SK-N-SH treated with all-trans-retinoic acid at 6 μM for 48 hours (cell line): ENCODE data around the gene LHFPL2.
A peak's percentile ranks its signal among the peaks of the same experiment; 100 is the strongest.

Experiments used
- ATAC-seq: fragments of 200-7000 bp; cut with Tn5 transposase; 3 replicates; pipeline ENCODE4 v1.9.1; 2020; ENCODE audit warnings: mild to moderate bottlenecking, moderate library complexity
- ARNTL ChIP-seq: fragments of 450-650 bp; formaldehyde crosslinking; IDR thresholded peaks from 2 replicates; pipeline ENCODE4 v1.5.0; 2020; ENCODE audit warnings: low read depth, mild to moderate bottlenecking, moderate library complexity, borderline replicate concordance
- BACH2 ChIP-seq: fragments of 250-450 bp; sonication (Bioruptor Pico); IDR thresholded peaks from 2 replicates; pipeline ENCODE4 v1.9.0; 2021; ENCODE audit warnings: mild to moderate bottlenecking, borderline replicate concordance
- CREB5 ChIP-seq: fragments of 250-450 bp; sonication (Bioruptor Pico); IDR thresholded peaks from 2 replicates; pipeline ENCODE4 v1.5.1; 2020; ENCODE audit warnings: low read depth, mild to moderate bottlenecking, moderate library complexity
- CSDC2 ChIP-seq: fragments of 250-450 bp; sonication (Bioruptor Pico); IDR thresholded peaks from 2 replicates; pipeline ENCODE4 v1.5.0; 2020; ENCODE audit warnings: mild to moderate bottlenecking, moderate library complexity
- CSRNP3 ChIP-seq: fragments of 250-450 bp; sonication (Bioruptor Pico); IDR thresholded peaks from 2 replicates; pipeline ENCODE4 v1.5.1; 2021; ENCODE audit warnings: mild to moderate bottlenecking, moderate library complexity
- ESRRG ChIP-seq: fragments of 250-450 bp; sonication (Bioruptor Pico); IDR thresholded peaks from 2 replicates; pipeline ENCODE4 v1.6.1; 2021; ENCODE audit warnings: mild to moderate bottlenecking
- GLIS3 ChIP-seq: fragments of 250-450 bp; sonication (Bioruptor Pico); IDR thresholded peaks from 2 replicates; pipeline ENCODE4 v1.5.0; 2020; ENCODE audit warnings: mild to moderate bottlenecking, moderate library complexity
- ISL1 ChIP-seq: fragments of 250-450 bp; sonication (Bioruptor Pico); IDR thresholded peaks from 2 replicates; pipeline ENCODE4 v2.1.2; 2022; ENCODE audit warnings: mild to moderate bottlenecking, moderate library complexity
- OSR1 ChIP-seq: fragments of 250-450 bp; sonication (Bioruptor Pico); IDR thresholded peaks from 2 replicates; pipeline ENCODE4 v1.8.0; 2022; ENCODE audit warnings: moderate library complexity, mild to moderate bottlenecking, inconsistent platforms
- PATZ1 ChIP-seq: fragments of 250-450 bp; sonication (Bioruptor Pico); IDR thresholded peaks from 2 replicates; pipeline ENCODE4 v1.8.0; 2020; ENCODE audit warnings: mild to moderate bottlenecking, moderate library complexity, borderline replicate concordance
- POU6F1 ChIP-seq: fragments of 250-450 bp; sonication (Bioruptor Pico); IDR thresholded peaks from 2 replicates; pipeline ENCODE4 v1.8.0; 2021; ENCODE audit warnings: low read depth, mild to moderate bottlenecking, moderate library complexity, borderline replicate concordance
- PPARA ChIP-seq: fragments of 250-450 bp; sonication (Bioruptor Pico); IDR thresholded peaks from 2 replicates; pipeline ENCODE4 v1.5.0; 2020; ENCODE audit warnings: mild to moderate bottlenecking, borderline replicate concordance
- RARB ChIP-seq: fragments of 250-450 bp; sonication (Bioruptor Pico); IDR thresholded peaks from 2 replicates; pipeline ENCODE4 v1.8.0; 2021; ENCODE audit warnings: mild to moderate bottlenecking, moderate library complexity
- SNAI2 ChIP-seq: fragments of 250-450 bp; sonication (Bioruptor Pico); IDR thresholded peaks from 2 replicates; pipeline ENCODE4 v1.5.0; 2020; ENCODE audit warnings: mild to moderate bottlenecking, moderate library complexity
- TCF4 ChIP-seq: fragments of 250-450 bp; sonication (Bioruptor Pico); IDR thresholded peaks from 2 replicates; pipeline ENCODE4 v1.8.0; 2021; ENCODE audit warnings: mild to moderate bottlenecking, moderate library complexity, borderline replicate concordance
- TOX ChIP-seq: fragments of 250-450 bp; sonication (Bioruptor Pico); IDR thresholded peaks from 2 replicates; pipeline ENCODE4 v1.8.0; 2021; ENCODE audit warnings: mild to moderate bottlenecking, moderate library complexity, borderline replicate concordance
- TSHZ2 ChIP-seq: fragments of 250-450 bp; sonication (Bioruptor Pico); IDR thresholded peaks from 2 replicates; pipeline ENCODE4 v1.5.0; 2020; ENCODE audit warnings: mild to moderate bottlenecking, moderate library complexity
- ZC3H10 ChIP-seq: fragments of 250-450 bp; sonication (Bioruptor Pico); IDR thresholded peaks from 2 replicates; pipeline ENCODE4 v1.5.1; 2021; ENCODE audit warnings: mild to moderate bottlenecking, moderate library complexity
- ZFP3 ChIP-seq: fragments of 250-450 bp; sonication (Bioruptor Pico); IDR thresholded peaks from 2 replicates; pipeline ENCODE4 v1.5.0; 2020; ENCODE audit warnings: mild to moderate bottlenecking, moderate library complexity
- ZFP30 ChIP-seq: fragments of 450-650 bp; formaldehyde crosslinking; IDR thresholded peaks from 2 replicates; pipeline ENCODE4 v1.5.0; 2022; ENCODE audit warnings: mild to moderate bottlenecking, moderate library complexity
- ZNF565 ChIP-seq: fragments of 450-650 bp; formaldehyde crosslinking; conservative IDR thresholded peaks from 2 replicates; pipeline ENCODE4 v1.5.0; 2020; ENCODE audit warnings: low read depth, mild to moderate bottlenecking, moderate library complexity
- ZNF70 ChIP-seq: fragments of 450-650 bp; formaldehyde crosslinking; IDR thresholded peaks from 2 replicates; pipeline ENCODE4 v1.5.0; 2020; ENCODE audit warnings: mild to moderate bottlenecking, moderate library complexity
- ZNF8 ChIP-seq: fragments of 450-650 bp; formaldehyde crosslinking; IDR thresholded peaks from 2 replicates; pipeline ENCODE4 v1.5.0; 2020; ENCODE audit warnings: mild to moderate bottlenecking, moderate library complexity

The LHFPL2 gene

GRCh38 chr5:78624011-78624541 lies 24.5 kb downstream of the LHFPL2 start:
- TF ChIP-seq ZFP30, result no peak
- TF ChIP-seq GLIS3 (CRISPR knock-in tag), result no peak
- TF ChIP-seq TCF4 (CRISPR knock-in tag), result peak; percentile 50; the same call in 1 of the 2 replicates
- 0 out of 2 replicates have a peak, but pooled peaks have one; percentile 21 for TF ChIP-seq ZFP3
- peak; percentile 83 for TF ChIP-seq ISL1 (CRISPR knock-in tag)
- TF ChIP-seq OSR1, result no peak
- 0 out of 2 replicates have a peak, but pooled peaks have one; percentile 35 for TF ChIP-seq SNAI2 (CRISPR knock-in tag)
- TF ChIP-seq RARB (CRISPR knock-in tag), result no peak
- no peak for TF ChIP-seq ZC3H10 (CRISPR knock-in tag)
- TF ChIP-seq PPARA (CRISPR knock-in tag), result no peak
- peak; percentile 79 for TF ChIP-seq TSHZ2 (CRISPR knock-in tag)
- TF ChIP-seq ESRRG (CRISPR knock-in tag), result peak; percentile 31; the same call in 1 of the 2 replicates
- no peak for TF ChIP-seq ARNTL (CRISPR knock-in tag)
- no peak for TF ChIP-seq PATZ1 (CRISPR knock-in tag)
- TF ChIP-seq CSRNP3 (CRISPR knock-in tag), result no peak
- no peak for TF ChIP-seq TOX (CRISPR knock-in tag)
- TF ChIP-seq ZNF8 (CRISPR knock-in tag), result 0 out of 2 replicates have a peak, but pooled peaks have one; percentile 18
- peak; percentile 50 for ATAC-seq

- ATAC-seq, result no peak
- TF ChIP-seq POU6F1 (CRISPR knock-in tag), result no peak
Observed at GRCh38 chr5:78622302-78622971, 26.1 kb downstream of the LHFPL2 start.

GRCh38 chr5:78621291-78621738 lies 27.3 kb downstream of the LHFPL2 start:
- ATAC-seq, result no peak
- TF ChIP-seq ISL1 (CRISPR knock-in tag) (no peak), ARNTL (CRISPR knock-in tag) (no peak), PATZ1 (CRISPR knock-in tag) (no peak), PPARA (CRISPR knock-in tag) (no peak), BACH2 (no peak), GLIS3 (CRISPR knock-in tag) (no peak), RARB (CRISPR knock-in tag) (no peak), ZNF8 (CRISPR knock-in tag) (no peak), ESRRG (CRISPR knock-in tag) (no peak), ZC3H10 (CRISPR knock-in tag) (no peak), TOX (CRISPR knock-in tag) (no peak), CSDC2 (CRISPR knock-in tag) (no peak), CSRNP3 (CRISPR knock-in tag) (no peak), OSR1 (no peak), ZFP3 (no peak), CREB5 (CRISPR knock-in tag) (no peak), ZNF565 (no peak), ZNF70 (CRISPR knock-in tag) (no peak)
